B cell (primary cell): ENCODE data around the gene ASCC2. TPM values are rescaled to one million over a fixed set of nuclear protein-coding genes. Genes with fewer than 3 reads are reported as not detected.
A peak's percentile ranks its signal among the peaks of the same experiment; 100 is the strongest.

Experiments
- ATAC-seq: fragments of 200-7000 bp; cut with Tn5 transposase; one replicate; pipeline ENCODE4 v1.10.0; 2021; ENCODE audit warnings: low read depth, mild to moderate bottlenecking, moderate number of reproducible peaks, moderate library complexity
- CTCF ChIA-PET: fragments of 350-600 bp; sonication (Branson Sonifier 250); formaldehyde crosslinking; loops from one replicate; lab custom pipeline; 2021; ENCODE audit warnings: antibody characterized with exemption, inconsistent platforms; lab: Charles Lee
- POLR2A ChIA-PET: fragments of 350-600 bp; sonication (Branson Sonifier 250); formaldehyde crosslinking; loops from one replicate; lab custom pipeline; 2021; ENCODE audit warnings: antibody characterized with exemption; lab: Charles Lee
- DNase-seq: peaks from one replicate; pipeline ENCODE4 v3.0.0; 2013
- H2AFZ ChIP-seq: 2 replicates; pipeline ENCODE4 v1.6.1; 2012; ENCODE audit warnings: mild to moderate bottlenecking, low read depth, low read length; ENCODE audit not compliant: insufficient read depth, poor library complexity, severe bottlenecking
- H3K27ac ChIP-seq, 2 donors: 1 replicate in 1 of 2; 2 replicates in 1 of 2; pipeline ENCODE4 v1.5.1; 2012 to 2013; ENCODE audit warnings: low read length in 2 of 2, mild to moderate bottlenecking in 2 of 2, moderate library complexity in 1 of 2
- H3K27me3 ChIP-seq, 4 experiments: fragments of 200-600 bp in 1 of 4; sonication (generic) in 1 of 4; replicated peaks in 1 of 4; 1 replicate in 2 of 4; 2 replicates in 2 of 4; pipeline versions ENCODE4 v1.6.1 to v1.7.0; 2013 to 2016; ENCODE audit warnings: low read length in 3 of 4, mild to moderate bottlenecking in 2 of 4, mixed read lengths in 1 of 4, moderate library complexity in 1 of 4; ENCODE audit not compliant: insufficient read depth in 4 of 4, control insufficient read depth in 3 of 4; ENCODE audit errors: control extremely low read depth in 1 of 4
- H3K36me3 ChIP-seq, 2 experiments: replicated peaks in 1 of 2; 1 replicate in 1 of 2; 2 replicates in 1 of 2; pipeline versions ENCODE4 v1.6.1 to v1.7.1; 2013; ENCODE audit warnings: low read length in 1 of 2; ENCODE audit not compliant: insufficient read depth in 2 of 2, control insufficient read depth in 1 of 2; ENCODE audit errors: control extremely low read depth in 1 of 2, extremely low read depth in 1 of 2
- H3K4me1 ChIP-seq, 2 donors: fragments of 200-600 bp in 1 of 2; sonication (generic) in 1 of 2; 1 replicate in 1 of 2; 2 replicates in 1 of 2; pipeline versions ENCODE4 v1.5.1 to v1.6.1; 2013 to 2017; ENCODE audit warnings: low read length in 2 of 2; ENCODE audit not compliant: control insufficient read depth in 2 of 2, insufficient read depth in 2 of 2
- H3K4me2 ChIP-seq: replicated peaks from 2 replicates; pipeline ENCODE3; 2012; ENCODE audit warnings: mild to moderate bottlenecking, low read depth, low read length; ENCODE audit not compliant: poor library complexity, severe bottlenecking
- H3K4me3 ChIP-seq, 5 experiments: fragments of 200-600 bp in 1 of 5; sonication (generic) in 1 of 5; 1 replicate in 3 of 5; 2 replicates in 2 of 5; pipeline versions ENCODE4 v1.5.1 to v1.7.0; 2011 to 2016; ENCODE audit warnings: low read length in 4 of 5, mild to moderate bottlenecking in 4 of 5, low read depth in 2 of 5, control low read depth in 1 of 5, moderate library complexity in 1 of 5; ENCODE audit not compliant: insufficient read depth in 1 of 5; ENCODE audit errors: control extremely low read depth in 1 of 5, extremely low read depth in 1 of 5
- H3K79me2 ChIP-seq: fragments of 200-600 bp; sonication (generic); one replicate; pipeline ENCODE4 v1.6.0; 2016; ENCODE audit warnings: low read length; ENCODE audit not compliant: control insufficient read depth, insufficient read depth
- H3K9ac ChIP-seq: fragments of 200-600 bp; sonication (generic); 2 replicates; pipeline ENCODE4 v1.6.1; 2017; ENCODE audit warnings: mild to moderate bottlenecking, low read length, moderate library complexity
- H3K9me3 ChIP-seq, 3 donors: one replicate each; pipeline versions ENCODE4 v1.6.1 to v1.7.1; 2013; ENCODE audit warnings: low read length in 2 of 3; ENCODE audit not compliant: control insufficient read depth in 2 of 3, insufficient read depth in 1 of 3; ENCODE audit errors: control extremely low read depth in 1 of 3
- H4K20me1 ChIP-seq: 2 replicates; pipeline ENCODE4 v1.6.0; 2012; ENCODE audit warnings: mild to moderate bottlenecking, low read length; ENCODE audit not compliant: insufficient read depth, control insufficient read depth, poor library complexity, severe bottlenecking
- H3K27ac Mint-ChIP-seq: one replicate; pipeline ENCODE4 v1.8.0; 2021; ENCODE audit warnings: mixed read lengths
- H3K27me3 Mint-ChIP-seq: one replicate; pipeline ENCODE4 v1.8.0; 2021; ENCODE audit warnings: mixed read lengths
- H3K4me1 Mint-ChIP-seq: one replicate; pipeline ENCODE4 v1.8.0; 2021; ENCODE audit warnings: mixed read lengths
- H3K4me3 Mint-ChIP-seq: one replicate; pipeline ENCODE4 v1.8.0; 2021; ENCODE audit warnings: mixed read lengths
- H3K9me3 Mint-ChIP-seq: one replicate; pipeline ENCODE4 v1.8.0; 2022; ENCODE audit warnings: mixed read lengths; ENCODE audit not compliant: insufficient read depth
- CTCF ChIP-seq: fragments of 200-600 bp; IDR thresholded peaks from one replicate; pipeline ENCODE4 v1.8.0; 2022; ENCODE audit warnings: antibody characterized with exemption, mild to moderate bottlenecking
- EZH2 ChIP-seq: IDR thresholded peaks from 2 replicates; pipeline ENCODE4 v1.6.1; 2012; ENCODE audit warnings: borderline replicate concordance, low read depth, mild to moderate bottlenecking, moderate library complexity, low read length; ENCODE audit not compliant: insufficient read depth, poor library complexity, severe bottlenecking
- WGBS: methylation state at CpG from one replicate; pipeline ENCODE4 v1.1.5; 2013; ENCODE audit warnings: missing lambda C conversion rate; ENCODE audit not compliant: insufficient coverage; 5-methylcytosine and 5-hydroxymethylcytosine counted together
- intact Hi-C: fragments of 100-400 bp; cut with micrococcal nuclease; formaldehyde crosslinking; loops from one replicate; pipeline ENCODE4 v1.10.0; 2022
- polyA plus RNA-seq: library from polyadenylated mRNA; depleted of rRNA; stranded (reverse); fragments of >200 nt; gene quantifications from 2 replicates; pipeline ENCODE4 v1.2.3, GENCODE V29; 2012
- total RNA-seq, 2 donors: library from RNA; stranded (reverse); fragments of 120-200 nt in 1 of 2; gene quantifications; 1 replicate in 1 of 2; 2 replicates in 1 of 2; pipeline versions ENCODE4 v1.2.3 to v1.2.4, GENCODE V29; 2013 to 2022

Gene ASCC2
- total and polyA plus RNA-seq, 2 donors (not counting 1 experiment from before 2014, with no cell fraction given), result 81.1 to 84.0 TPM

GRCh38 chr22:29887358-29887757, 49.3 kb upstream of the ASCC2 start:
- peaks cover 20 to 21% of the 10 kb centered on the region in 2 donors for H3K4me1 ChIP-seq
- CTCF ChIA-PET, result no interaction called here
- no peaks in the 10 kb centered on the region for H3K9me3 ChIP-seq
- H3K4me3 Mint-ChIP-seq, result no peak overlapping the region
- no peaks in the 10 kb centered on the region for H3K27me3 Mint-ChIP-seq
- peaks cover 98% of the 10 kb centered on the region for H3K79me2 ChIP-seq
- H3K9ac ChIP-seq, result no peak overlapping the region
- no peaks in the 10 kb centered on the region for H3K9me3 Mint-ChIP-seq
- 100% methylated on average over 1 of the region's 2 CpGs for WGBS
- ATAC-seq (no peak), DNase-seq (no peak)
- no peak overlapping the region for H3K27ac ChIP-seq
- H4K20me1 ChIP-seq, result peaks cover 60% of the 10 kb centered on the region
- no peak for TF ChIP-seq CTCF
- TF ChIP-seq EZH2, result no peak
- no peaks in the 10 kb centered on the region for H3K27me3 ChIP-seq
- POLR2A ChIA-PET, result no interaction called here
- H2AFZ ChIP-seq, result no peak overlapping the region
- no peak overlapping the region for H3K4me2 ChIP-seq
- no peak overlapping the region for H3K4me3 ChIP-seq
- intact Hi-C loops, result loop anchor here (1.0 kb wide), 1 partner anchor 11 kb away; no protein-coding TSS in a partner anchor
- no peaks in the 10 kb centered on the region for H3K36me3 ChIP-seq
- no peak overlapping the region for H3K27ac Mint-ChIP-seq
- H3K4me1 Mint-ChIP-seq, result peaks cover 21% of the 10 kb centered on the region

- Histone ChIP-seq H3K9ac (no peak overlapping the region), H3K4me2 (no peak overlapping the region), H4K20me1 (peaks cover 52% of the 10 kb centered on the region), H3K36me3 (no peaks in the 10 kb centered on the region), H3K4me1 (peaks cover 21% of the 10 kb centered on the region in 2 donors), H3K79me2 (peaks cover 92% of the 10 kb centered on the region), H3K27me3 (no peaks in the 10 kb centered on the region), H3K4me3 (peak overlapping the region in 1 of 5 experiments; percentile 30), H2AFZ (no peak overlapping the region), H3K27ac (no peak overlapping the region), H3K9me3 (no peaks in the 10 kb centered on the region)
- 100% methylated on average over 1 of the region's 1 CpG for WGBS
- TF ChIP-seq EZH2, result no peak
- TF ChIP-seq CTCF, result no peak
- Mint-ChIP-seq H3K27ac (no peak overlapping the region), H3K9me3 (no peaks in the 10 kb centered on the region), H3K27me3 (no peaks in the 10 kb centered on the region), H3K4me1 (peaks cover 18% of the 10 kb centered on the region), H3K4me3 (no peak overlapping the region)
- no peak for ATAC-seq
- DNase-seq, result no peak
- intact Hi-C loops, result no loop called here
- ChIA-PET CTCF (no interaction called here), POLR2A (no interaction called here)
Observed at GRCh38 chr22:29886596-29886995, 48.5 kb upstream of the ASCC2 start.
